ENCODE results near the gene GABBR2.

GABBR2 gene

GRCh38 chr9:98367371-98367900 lies 341.3 kb downstream of the GABBR2 start:
- H3K27ac ChIP-seq = no peak overlapping the region
- no peak for TF ChIP-seq ZFX (IDR thresholded peaks at IDR 0.05)
- no peak for TF ChIP-seq CTCF (conservative IDR thresholded peaks at IDR 0.05)

DNA sequence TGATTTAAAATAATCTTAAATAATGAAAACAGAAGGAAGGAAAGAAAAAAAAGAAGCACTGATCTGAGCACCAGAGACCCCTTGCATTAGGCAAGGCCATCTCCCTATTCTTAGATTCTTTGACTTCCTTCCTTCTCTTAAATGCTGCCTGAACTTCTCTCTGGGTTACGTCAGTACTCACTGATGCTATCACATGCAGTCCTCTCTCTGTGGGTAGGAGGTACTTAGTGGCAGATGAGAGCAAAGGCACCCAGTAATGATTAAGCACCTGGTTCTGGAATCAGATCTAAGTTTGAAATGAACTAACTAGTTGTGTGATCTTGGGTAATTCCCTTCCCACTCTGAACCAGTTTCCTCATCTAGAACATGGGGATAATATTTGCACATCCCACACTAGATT lies 343.0 kb downstream of the GABBR2 start:
- H3K27ac ChIP-seq = no peak overlapping the region
- TF ChIP-seq ZFX (IDR thresholded peaks at IDR 0.05) (no peak), CTCF (conservative IDR thresholded peaks at IDR 0.05) (no peak)

GRCh38 chr9:98365227-98365669 lies 343.5 kb downstream of the GABBR2 start:
- TF ChIP-seq CTCF (conservative IDR thresholded peaks at IDR 0.05) (peak; percentile 83), ZFX (IDR thresholded peaks at IDR 0.05) (no peak)
- no peak overlapping the region for H3K27ac ChIP-seq

- no peak for TF ChIP-seq ZFX (IDR thresholded peaks at IDR 0.05)
- TF ChIP-seq CTCF (conservative IDR thresholded peaks at IDR 0.05) = no peak
- no peak overlapping the region for H3K27ac ChIP-seq
These were observed 344.6 kb downstream of the GABBR2 start for GRCh38 chr9:98364086-98364485.

DNA sequence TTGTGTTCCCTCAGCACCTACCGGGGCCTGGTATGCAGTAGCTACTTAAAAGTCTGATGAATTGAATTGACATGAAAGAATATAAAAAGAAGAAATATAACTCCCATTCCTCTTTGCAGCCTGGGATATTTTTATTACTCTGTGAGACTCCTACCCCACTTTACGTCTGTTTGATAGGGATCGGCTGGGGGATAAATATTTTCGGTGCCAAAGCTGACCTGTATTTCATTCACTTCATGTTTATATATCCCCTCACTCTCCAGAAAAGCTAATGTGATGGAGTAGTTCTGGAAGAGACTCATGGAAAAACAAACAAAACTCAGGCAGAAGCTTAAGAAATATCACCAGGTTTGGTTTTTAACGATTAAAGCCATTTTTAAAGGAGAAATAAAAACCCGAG lies 345.1 kb downstream of the GABBR2 start:
- no peak for TF ChIP-seq CTCF (conservative IDR thresholded peaks at IDR 0.05)
- TF ChIP-seq ZFX (IDR thresholded peaks at IDR 0.05) = no peak

GRCh38 chr9:98362624-98363252 lies 346.0 kb downstream of the GABBR2 start:
- TF ChIP-seq CTCF (conservative IDR thresholded peaks at IDR 0.05) = no peak
- no peak for TF ChIP-seq ZFX (IDR thresholded peaks at IDR 0.05)
- H3K27ac ChIP-seq = no peak overlapping the region

More for the DNA sequence above, 345.1 kb downstream of the GABBR2 start:
- no peak overlapping the region for H3K27ac ChIP-seq

DNA sequence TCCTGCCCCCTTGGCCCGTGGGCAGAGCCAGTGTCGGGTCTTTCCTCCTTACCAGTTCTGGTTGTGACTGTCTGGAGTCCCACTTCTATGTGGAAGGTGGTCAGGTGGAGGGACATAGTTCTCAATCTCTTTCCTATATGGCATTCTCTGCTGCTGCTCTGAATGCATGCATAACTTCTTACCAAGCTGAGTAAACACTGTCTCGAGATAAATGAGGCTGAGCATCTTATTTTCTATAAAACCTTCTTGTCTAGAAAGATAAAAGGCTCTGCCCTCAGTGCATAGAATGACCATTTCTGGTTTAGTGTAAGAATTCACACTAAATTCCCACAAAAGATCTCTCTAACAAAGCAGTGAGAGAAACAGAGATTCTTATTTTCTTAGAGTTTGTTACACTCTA lies 347.1 kb downstream of the GABBR2 start:
- no peak for TF ChIP-seq CTCF (conservative IDR thresholded peaks at IDR 0.05)
- no peak for TF ChIP-seq ZFX (IDR thresholded peaks at IDR 0.05)
- no peak overlapping the region for H3K27ac ChIP-seq
